Endothelial cell of umbilical vein (primary cell): ENCODE measurements around the gene CLP1. TPM values are rescaled to one million over a fixed set of nuclear protein-coding genes. Genes with fewer than 3 reads are reported as not detected.
"Not testable (repeated sequence)": the region's sequence is repeated elsewhere in the genome, so short reads cannot be mapped to it uniquely, and the experiment has no call there.

Source experiments
- BruUV-seq: library from RNA; stranded (reverse); fragments of 400-500 nt; replicated peaks from 2 replicates; lab custom pipeline; 2021; lab: Mats Ljungman, UMichigan
- CTCF ChIA-PET: fragments of 300-600, 350-600 bp; sonication (Branson Sonifier 250); formaldehyde crosslinking; loops from one replicate; lab custom pipeline; 2021; ENCODE audit warnings: antibody characterized with exemption, inconsistent platforms; lab: Charles Lee
- POLR2A ChIA-PET: fragments of 300-600, 350-600 bp; sonication (Branson Sonifier 250); formaldehyde crosslinking; loops from one replicate; lab custom pipeline; 2021; ENCODE audit warnings: antibody characterized with exemption, inconsistent platforms; lab: Charles Lee
- DNase-seq: peaks from one replicate; pipeline ENCODE4 v3.0.0-alpha.2; 2011; ENCODE audit warnings: low read depth, low spot score
- FAIRE-seq: peaks from 2 replicates; lab custom pipeline; 2011; peaks lifted over from hg19 to GRCh38; lab: Jason Lieb, UNC
- H2AFZ ChIP-seq: 2 replicates; pipeline ENCODE4 v1.6.0; 2012; ENCODE audit warnings: low read depth, low read length, control low read depth, inconsistent platforms
- H3K27ac ChIP-seq: 2 replicates; pipeline ENCODE4 v1.5.1; 2011; ENCODE audit warnings: low read depth, mild to moderate bottlenecking, control low read depth, low read length, moderate library complexity; ENCODE audit not compliant: insufficient read depth
- H3K27me3 ChIP-seq, 2 experiments: 2 replicates each; pipeline versions ENCODE4 v1.6.0 to v1.6.1; 2011; ENCODE audit warnings: low read length in 2 of 2, mixed read lengths in 1 of 2; ENCODE audit not compliant: control insufficient read depth in 2 of 2, insufficient read depth in 2 of 2
- H3K36me3 ChIP-seq, 2 experiments: 2 replicates in 1 of 2; 3 replicates in 1 of 2; pipeline ENCODE4 v1.5.1; 2011; ENCODE audit warnings: low read length in 2 of 2, mild to moderate bottlenecking in 1 of 2, moderate library complexity in 1 of 2; ENCODE audit not compliant: control insufficient read depth in 2 of 2, insufficient read depth in 2 of 2; ENCODE audit errors: extremely low read depth in 1 of 2
- H3K4me1 ChIP-seq: 3 replicates; pipeline ENCODE4 v1.5.1; 2011; ENCODE audit warnings: mild to moderate bottlenecking, low read length; ENCODE audit not compliant: control insufficient read depth, insufficient read depth; ENCODE audit errors: extremely low read depth
- H3K4me2 ChIP-seq: 2 replicates; pipeline ENCODE4 v1.6.1; 2011; ENCODE audit warnings: low read length, control low read depth, mixed read lengths; ENCODE audit not compliant: insufficient read depth
- H3K4me3 ChIP-seq, 3 experiments: fragments of 200-600 bp in 1 of 3; sonication (generic), shearing (Covaris generic) in 1 of 3; replicated peaks in 1 of 3; 2 replicates each; pipeline ENCODE4 v1.5.1; 2011 to 2016; ENCODE audit warnings: control low read depth in 3 of 3, low read length in 3 of 3, mild to moderate bottlenecking in 2 of 3, inconsistent platforms in 1 of 3, low read depth in 1 of 3, moderate library complexity in 1 of 3; ENCODE audit not compliant: insufficient read depth in 1 of 3
- H3K79me2 ChIP-seq: 2 replicates; pipeline ENCODE4 v1.6.0; 2012; ENCODE audit warnings: low read length, inconsistent platforms; ENCODE audit not compliant: control insufficient read depth, insufficient read depth
- H3K9ac ChIP-seq: replicated peaks from 2 replicates; pipeline ENCODE3; 2011; ENCODE audit warnings: low read length, control low read depth; ENCODE audit not compliant: insufficient read depth; ENCODE audit errors: extremely low read depth
- H3K9me1 ChIP-seq: replicated peaks from 3 replicates; pipeline ENCODE4 v1.6.0; 2011; ENCODE audit warnings: mild to moderate bottlenecking, low read length; ENCODE audit not compliant: control insufficient read depth, insufficient read depth; ENCODE audit errors: extremely low read depth
- H3K9me3 ChIP-seq: replicated peaks from 2 replicates; pipeline ENCODE4 v1.5.1; 2012; ENCODE audit warnings: low read length, inconsistent platforms; ENCODE audit not compliant: control insufficient read depth, insufficient read depth
- H4K20me1 ChIP-seq: replicated peaks from 2 replicates; pipeline ENCODE3; 2011; ENCODE audit warnings: mild to moderate bottlenecking, low read length; ENCODE audit not compliant: control insufficient read depth, insufficient read depth; ENCODE audit errors: extremely low read depth
- FOS ChIP-seq: IDR thresholded peaks from 2 replicates; pipeline ENCODE4 v1.6.1; 2011; ENCODE audit warnings: mild to moderate bottlenecking, low read length, moderate library complexity, borderline replicate concordance; ENCODE audit not compliant: insufficient read depth
- GATA2 ChIP-seq: IDR thresholded peaks from 2 replicates; pipeline ENCODE4 v1.7.0; 2011; ENCODE audit warnings: low read depth, mild to moderate bottlenecking, moderate library complexity, mixed read lengths, low read length; ENCODE audit not compliant: insufficient read length, insufficient read depth
- JUN ChIP-seq: IDR thresholded peaks from 2 replicates; pipeline ENCODE4 v1.6.1; 2011; ENCODE audit warnings: borderline replicate concordance, low read depth; ENCODE audit not compliant: insufficient read length, insufficient read depth
- POLR2AphosphoS5 ChIP-seq: IDR thresholded peaks from 2 replicates; pipeline ENCODE4 v1.6.1; 2012; ENCODE audit warnings: low read depth, mild to moderate bottlenecking, control low read depth, low read length, moderate library complexity; ENCODE audit not compliant: insufficient read depth
- dilution Hi-C: fragments of 300-500 bp; cut with MboI; formaldehyde crosslinking; loops from one replicate; pipeline ENCODE4 v1.15.0; 2019; ENCODE audit warnings: low sequenced_read_pairs; ENCODE audit not compliant: extremely low pct_ligation_motif_present
- intact Hi-C: fragments of 100-400 bp; cut with micrococcal nuclease; formaldehyde crosslinking; loops from one replicate; pipeline ENCODE4 v1.10.0; 2022
- polyA plus RNA-seq, 4 experiments: library from polyadenylated mRNA; depleted of rRNA in 3 of 4; stranded (reverse) in 3 of 4; unstranded in 1 of 4; fragments of >200 nt; gene quantifications; 2 replicates each; pipeline versions ENCODE4 v1.2.1 to v1.2.3, GENCODE V29; 2011 to 2012; ENCODE audit warnings: missing spikeins in 1 of 4
- total RNA-seq: library from RNA; stranded (reverse); gene quantifications from 2 replicates; pipeline ENCODE4 v1.2.3, GENCODE V29; 2021
- TF ChIP-seq, protein P1 (sequence below): IDR thresholded peaks from 2 replicates; pipeline ENCODE4 v1.6.1; 2011; ENCODE audit not compliant: insufficient read depth, insufficient read length
- TF ChIP-seq, protein P2 (sequence below), 2 donors: IDR thresholded peaks; 1 replicate in 1 of 2; 2 replicates in 1 of 2; pipeline ENCODE4 v1.5.1; 2011; ENCODE audit warnings: low read length in 2 of 2, mild to moderate bottlenecking in 2 of 2, moderate library complexity in 2 of 2, control low read depth in 1 of 2, inconsistent platforms in 1 of 2, low read depth in 1 of 2; ENCODE audit not compliant: insufficient read depth in 1 of 2; ENCODE audit errors: extremely low read depth in 1 of 2

The CLP1 gene
- total and polyA plus RNA-seq, 2 donors (not counting 3 experiments of a cell fraction or from before 2014, with no cell fraction given): 17.9 to 20.8 TPM

DNA sequence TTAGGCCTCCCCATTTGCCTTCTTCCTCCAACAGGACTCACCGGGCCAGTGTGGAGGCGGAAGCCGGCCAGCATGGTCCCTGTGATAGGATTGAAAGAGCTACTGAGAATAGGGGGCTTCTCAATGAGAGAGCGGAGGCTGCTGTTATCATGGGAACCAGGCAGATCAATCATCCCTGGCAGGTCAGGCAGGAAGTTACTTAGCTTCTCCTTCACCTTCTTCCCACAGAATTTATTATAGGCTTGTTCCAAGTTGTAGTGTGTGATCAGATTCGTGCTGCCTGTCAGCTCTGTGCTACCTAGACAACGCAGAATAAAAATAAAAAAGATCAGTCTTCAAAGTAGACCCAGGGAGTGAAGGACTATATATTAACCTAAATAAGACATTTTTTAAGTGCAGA is 47.4 kb downstream of the CLP1 start:
- H3K27ac ChIP-seq: no peak overlapping the region
- H3K9me3 ChIP-seq: no peaks in the 10 kb centered on the region
- DNase-seq: no peak
- no TSS peak for BruUV-seq
- H3K4me2 ChIP-seq: no peak overlapping the region
- intact Hi-C loops (no loop called here), dilution Hi-C loops (no loop called here)
- no peak for FAIRE-seq
- TF ChIP-seq JUN (no peak), FOS (no peak), POLR2AphosphoS5 (no peak), GATA2 (no peak)
- TF ChIP-seq, protein P1, sequence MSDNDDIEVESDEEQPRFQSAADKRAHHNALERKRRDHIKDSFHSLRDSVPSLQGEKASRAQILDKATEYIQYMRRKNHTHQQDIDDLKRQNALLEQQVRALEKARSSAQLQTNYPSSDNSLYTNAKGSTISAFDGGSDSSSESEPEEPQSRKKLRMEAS: no peak
- TF ChIP-seq, protein P2, sequence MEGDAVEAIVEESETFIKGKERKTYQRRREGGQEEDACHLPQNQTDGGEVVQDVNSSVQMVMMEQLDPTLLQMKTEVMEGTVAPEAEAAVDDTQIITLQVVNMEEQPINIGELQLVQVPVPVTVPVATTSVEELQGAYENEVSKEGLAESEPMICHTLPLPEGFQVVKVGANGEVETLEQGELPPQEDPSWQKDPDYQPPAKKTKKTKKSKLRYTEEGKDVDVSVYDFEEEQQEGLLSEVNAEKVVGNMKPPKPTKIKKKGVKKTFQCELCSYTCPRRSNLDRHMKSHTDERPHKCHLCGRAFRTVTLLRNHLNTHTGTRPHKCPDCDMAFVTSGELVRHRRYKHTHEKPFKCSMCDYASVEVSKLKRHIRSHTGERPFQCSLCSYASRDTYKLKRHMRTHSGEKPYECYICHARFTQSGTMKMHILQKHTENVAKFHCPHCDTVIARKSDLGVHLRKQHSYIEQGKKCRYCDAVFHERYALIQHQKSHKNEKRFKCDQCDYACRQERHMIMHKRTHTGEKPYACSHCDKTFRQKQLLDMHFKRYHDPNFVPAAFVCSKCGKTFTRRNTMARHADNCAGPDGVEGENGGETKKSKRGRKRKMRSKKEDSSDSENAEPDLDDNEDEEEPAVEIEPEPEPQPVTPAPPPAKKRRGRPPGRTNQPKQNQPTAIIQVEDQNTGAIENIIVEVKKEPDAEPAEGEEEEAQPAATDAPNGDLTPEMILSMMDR (IDR thresholded peaks at IDR 0.05; ENCODE audit: extremely low read depth in 1 of 2, insufficient read depth in 1 of 2, low read depth in 1 of 2, low read length in 2 of 2): no peak
- CTCF ChIA-PET: interaction anchor here (0.8 kb wide), 1 partner anchor 24 kb away, joined by 3 read pairs; no protein-coding TSS in a partner anchor
- H2AFZ ChIP-seq: no peak overlapping the region
- peaks cover 3% of the 10 kb centered on the region for H3K79me2 ChIP-seq
- no peaks in the 10 kb centered on the region for H4K20me1 ChIP-seq
- no peak overlapping the region for H3K9ac ChIP-seq
- H3K4me3 ChIP-seq: no peak overlapping the region
- H3K4me1 ChIP-seq: no peaks in the 10 kb centered on the region
- POLR2A ChIA-PET: no interaction called here
- no peaks in the 10 kb centered on the region for H3K9me1 ChIP-seq
- peaks cover 21% of the 10 kb centered on the region in 2 experiments for H3K36me3 ChIP-seq
- H3K27me3 ChIP-seq: no peaks in the 10 kb centered on the region

- peaks cover 17 to 18% of the 10 kb centered on the region in 2 experiments for H3K36me3 ChIP-seq
- H3K27me3 ChIP-seq, H3K4me1 ChIP-seq, BruUV-seq, intact Hi-C loops, H2AFZ ChIP-seq, H3K4me3 ChIP-seq, POLR2A ChIA-PET, H3K9me3 ChIP-seq, H3K9ac ChIP-seq, H3K79me2 ChIP-seq, H3K4me2 ChIP-seq, CTCF ChIA-PET, FAIRE-seq, dilution Hi-C loops, H3K27ac ChIP-seq, H3K9me1 ChIP-seq, DNase-seq, H4K20me1 ChIP-seq: not testable (repeated sequence)
Measured at GRCh38 chr11:57705432-57705831, 47.9 kb downstream of the CLP1 start.
